Measurements from ENCODE around the gene RPL6. TPM values are rescaled to one million over a fixed set of nuclear protein-coding genes. Genes with fewer than 3 reads are reported as not detected.
"Not testable (repeated sequence)": the region's sequence is repeated elsewhere in the genome, so short reads cannot be mapped to it uniquely, and the experiment has no call there.

The RPL6 gene
- total and polyA plus RNA-seq, 8 donors, result 590 to 1,871 (median 1,055) TPM

DNA sequence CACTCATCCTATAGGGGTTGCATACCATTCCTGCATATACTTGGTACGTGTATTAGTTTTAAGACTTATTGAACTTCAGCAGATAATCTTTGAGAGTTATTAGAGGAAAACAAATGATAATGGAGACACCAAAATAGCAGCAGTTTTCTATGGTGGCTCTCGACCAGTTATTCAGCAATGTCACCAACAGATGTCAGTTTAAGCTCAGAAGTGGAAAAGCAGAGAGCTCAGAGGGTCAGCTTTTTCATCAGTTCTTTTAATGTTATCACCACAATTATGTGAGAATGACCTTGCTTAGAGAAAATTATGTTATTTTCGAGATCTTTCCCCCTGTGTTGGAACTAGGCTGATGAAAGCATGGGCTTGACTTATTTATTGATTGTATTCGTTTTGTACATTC, 41.3 kb upstream of the RPL6 start:
- no peaks in the 10 kb centered on the region for H3K27me3 ChIP-seq
- intact Hi-C loops (cut with DNase I), result no loop called here
- FAIRE-seq (no peak), DNase-seq (no peak), ATAC-seq (no peak)
- no peaks in the 10 kb centered on the region for H3K9me3 ChIP-seq
- no peak overlapping the region for H3K27ac ChIP-seq
- TF ChIP-seq, protein P1, sequence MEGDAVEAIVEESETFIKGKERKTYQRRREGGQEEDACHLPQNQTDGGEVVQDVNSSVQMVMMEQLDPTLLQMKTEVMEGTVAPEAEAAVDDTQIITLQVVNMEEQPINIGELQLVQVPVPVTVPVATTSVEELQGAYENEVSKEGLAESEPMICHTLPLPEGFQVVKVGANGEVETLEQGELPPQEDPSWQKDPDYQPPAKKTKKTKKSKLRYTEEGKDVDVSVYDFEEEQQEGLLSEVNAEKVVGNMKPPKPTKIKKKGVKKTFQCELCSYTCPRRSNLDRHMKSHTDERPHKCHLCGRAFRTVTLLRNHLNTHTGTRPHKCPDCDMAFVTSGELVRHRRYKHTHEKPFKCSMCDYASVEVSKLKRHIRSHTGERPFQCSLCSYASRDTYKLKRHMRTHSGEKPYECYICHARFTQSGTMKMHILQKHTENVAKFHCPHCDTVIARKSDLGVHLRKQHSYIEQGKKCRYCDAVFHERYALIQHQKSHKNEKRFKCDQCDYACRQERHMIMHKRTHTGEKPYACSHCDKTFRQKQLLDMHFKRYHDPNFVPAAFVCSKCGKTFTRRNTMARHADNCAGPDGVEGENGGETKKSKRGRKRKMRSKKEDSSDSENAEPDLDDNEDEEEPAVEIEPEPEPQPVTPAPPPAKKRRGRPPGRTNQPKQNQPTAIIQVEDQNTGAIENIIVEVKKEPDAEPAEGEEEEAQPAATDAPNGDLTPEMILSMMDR (IDR thresholded peaks at IDR 0.05), result no peak
- 68 to 81% methylated on average over 4 of the region's 4 CpGs for whole genome bisulfite sequencing, 2 donors
- no peak overlapping the region for H3K4me3 ChIP-seq
- peaks cover 0 to 37% (median 8%) of the 10 kb centered on the region in 3 donors for H3K36me3 ChIP-seq
- H3K4me1 ChIP-seq, result no peaks in the 10 kb centered on the region

DNA sequence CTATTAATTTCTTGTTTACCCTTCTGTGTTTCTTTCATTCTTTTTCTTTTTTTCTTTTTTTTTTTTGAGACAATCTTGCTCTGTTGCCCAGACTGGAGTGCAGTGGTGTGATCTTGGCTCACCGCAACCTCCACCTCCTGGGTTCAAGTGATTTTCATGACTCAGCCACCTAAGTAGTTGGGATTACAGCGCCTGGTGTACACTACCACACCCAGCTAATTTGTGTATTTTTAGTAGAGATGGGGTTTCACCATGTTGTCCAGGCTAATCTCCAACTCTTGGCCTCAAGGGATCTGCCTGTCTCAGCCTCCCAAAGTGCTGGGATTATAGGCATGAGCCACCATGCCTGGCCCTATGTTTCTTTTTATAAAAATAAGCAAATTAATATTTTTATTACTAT, 38.8 kb upstream of the RPL6 start:
- H3K27ac ChIP-seq; H3K27me3 ChIP-seq; H3K4me3 ChIP-seq; H3K9me3 ChIP-seq; H3K4me1 ChIP-seq; DNase-seq; intact Hi-C loops (cut with DNase I); FAIRE-seq; ATAC-seq: not testable (repeated sequence)
- 91 to 94% methylated on average over 2 of the region's 2 CpGs for WGBS, 2 donors
- H3K36me3 ChIP-seq, result peaks cover 0 to 11% (median 0%) of the 10 kb centered on the region in 3 donors

DNA sequence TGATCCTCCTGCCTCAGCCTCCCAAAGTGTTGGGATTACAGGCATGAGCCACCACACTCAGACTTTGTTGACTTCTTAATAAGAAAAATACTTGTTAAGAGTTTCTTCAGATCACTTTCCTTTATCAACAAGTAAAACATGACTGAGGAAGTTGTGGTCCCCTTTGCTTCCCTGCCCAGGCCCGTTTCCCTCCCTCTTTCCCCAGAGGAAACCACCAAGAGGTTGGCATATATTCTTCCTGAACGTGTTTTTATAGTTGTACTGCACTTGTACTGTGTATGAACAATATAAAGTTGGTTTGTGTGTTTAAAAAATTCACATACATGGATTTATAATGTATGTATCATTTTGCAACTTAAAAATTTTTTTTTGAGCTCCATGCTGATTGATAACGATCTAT, 37.7 kb upstream of the RPL6 start:
- FAIRE-seq, result no peak
- no peaks in the 10 kb centered on the region for H3K27me3 ChIP-seq
- no peak for DNase-seq
- H3K4me1 ChIP-seq, result no peaks in the 10 kb centered on the region
- ATAC-seq, result no peak
- no peaks in the 10 kb centered on the region for H3K9me3 ChIP-seq
- TF ChIP-seq, protein P1 (IDR thresholded peaks at IDR 0.05), result no peak
- intact Hi-C loops (cut with DNase I), result no loop called here
- H3K27ac ChIP-seq, result no peak overlapping the region
- H3K36me3 ChIP-seq, result peaks cover 0 to 8% (median 0%) of the 10 kb centered on the region in 3 donors
- H3K4me3 ChIP-seq, result no peak overlapping the region
- WGBS, 2 donors, result 86 to 92% methylated on average over 3 of the region's 3 CpGs

DNA sequence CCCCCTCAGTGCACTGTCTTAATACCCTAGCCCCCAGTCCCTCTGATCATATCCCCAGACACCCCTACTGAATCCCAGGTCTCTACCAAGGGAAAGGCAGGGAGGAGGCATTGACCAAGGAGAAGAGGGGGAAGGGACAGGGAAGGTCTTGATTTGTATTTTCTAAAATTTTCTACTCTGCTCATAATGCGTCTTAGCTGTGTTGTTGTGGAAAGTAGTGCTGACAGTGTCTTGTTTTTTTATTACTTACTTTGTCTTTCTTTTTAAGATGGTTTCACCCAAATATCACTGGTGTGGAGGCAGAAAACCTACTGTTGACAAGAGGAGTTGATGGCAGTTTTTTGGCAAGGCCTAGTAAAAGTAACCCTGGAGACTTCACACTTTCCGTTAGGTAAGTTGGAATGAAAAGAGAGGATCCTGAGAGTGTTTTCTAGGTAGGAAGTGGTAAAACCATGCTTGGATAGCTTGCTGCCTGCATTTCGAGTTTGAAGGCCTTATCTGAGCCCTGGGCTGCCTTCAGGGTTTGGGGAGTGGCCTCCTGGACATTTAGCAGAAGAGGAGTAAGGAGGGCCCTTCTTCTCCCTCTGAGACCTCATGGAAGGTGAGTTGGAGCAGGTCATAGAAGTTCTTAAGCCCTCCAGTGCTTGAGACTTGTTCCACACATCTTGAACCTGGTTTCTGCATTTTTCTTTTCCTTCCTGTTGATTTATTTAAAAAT, 36.8 kb upstream of the RPL6 start:
- H3K27ac ChIP-seq, result no peak overlapping the region
- WGBS, 2 donors, result 79 to 83% methylated on average over 3 of the region's 3 CpGs
- H3K4me1 ChIP-seq, result no peaks in the 10 kb centered on the region
- H3K9me3 ChIP-seq, result no peaks in the 10 kb centered on the region
- TF ChIP-seq, protein P1 (IDR thresholded peaks at IDR 0.05), result no peak
- peaks cover 0 to 8% (median 0%) of the 10 kb centered on the region in 3 donors for H3K36me3 ChIP-seq
- DNase-seq, result no peak
- no peak for ATAC-seq
- no peaks in the 10 kb centered on the region for H3K27me3 ChIP-seq
- intact Hi-C loops (cut with DNase I), result no loop called here
- no peak overlapping the region for H3K4me3 ChIP-seq
- no peak for FAIRE-seq

DNA sequence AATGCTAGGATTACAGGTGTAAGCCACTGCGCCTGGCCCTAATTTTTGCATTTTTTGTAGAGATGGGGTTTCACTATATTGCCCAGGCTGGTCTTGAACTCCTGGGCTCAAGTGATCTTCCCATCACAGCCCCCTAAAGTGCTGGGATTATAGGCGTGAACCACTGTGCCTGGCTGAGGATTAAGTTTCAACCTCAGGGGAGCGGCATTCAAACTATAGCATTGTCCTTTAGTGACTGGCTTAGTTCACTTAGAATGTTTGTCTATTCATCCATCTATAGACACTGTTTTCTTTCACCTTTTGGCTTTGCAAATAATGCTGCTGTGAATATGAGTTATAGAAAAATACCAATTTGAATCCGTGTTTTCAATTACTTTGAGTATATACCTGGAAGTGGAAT, 34.5 kb upstream of the RPL6 start:
- no peaks in the 10 kb centered on the region for H3K36me3 ChIP-seq
- no peaks in the 10 kb centered on the region for H3K9me3 ChIP-seq
- FAIRE-seq (no peak), DNase-seq (no peak), ATAC-seq (no peak)
- TF ChIP-seq, protein P1 (IDR thresholded peaks at IDR 0.05), result no peak
- WGBS, 2 donors, result 98 to 100% methylated on average over 4 of the region's 4 CpGs
- H3K4me3 ChIP-seq, result no peak overlapping the region
- intact Hi-C loops (cut with DNase I), result no loop called here
- H3K27me3 ChIP-seq, result no peaks in the 10 kb centered on the region
- no peaks in the 10 kb centered on the region for H3K4me1 ChIP-seq
- H3K27ac ChIP-seq, result no peak overlapping the region

DNA sequence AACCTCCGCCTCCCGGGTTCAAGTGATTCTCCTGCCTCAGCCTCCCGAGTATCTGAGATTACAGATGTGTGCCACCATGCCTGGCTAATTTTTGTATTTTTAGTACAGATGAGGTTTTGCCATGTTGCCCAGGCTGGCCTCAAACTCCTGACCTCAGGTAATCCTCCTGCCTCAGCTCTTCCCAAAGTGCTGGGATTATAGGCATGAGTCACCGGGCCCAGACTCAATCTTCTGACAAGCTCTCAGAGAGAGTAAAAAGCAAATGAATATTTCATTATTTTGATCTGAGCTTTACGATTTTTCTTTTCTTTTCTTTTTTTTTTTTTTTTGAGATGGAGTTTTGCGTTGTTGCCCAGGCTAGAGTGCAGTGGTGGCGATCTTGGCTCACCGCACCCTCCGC, 31.2 kb upstream of the RPL6 start:
- H3K4me3 ChIP-seq; H3K4me1 ChIP-seq; FAIRE-seq; H3K36me3 ChIP-seq; H3K27ac ChIP-seq; ATAC-seq; H3K9me3 ChIP-seq; DNase-seq; H3K27me3 ChIP-seq; intact Hi-C loops (cut with DNase I): not testable (repeated sequence)
- 97 to 98% methylated on average over 9 of the region's 9 CpGs for WGBS, 2 donors

Data from pancreas (tissue), 10 donors.